Astrocyte (in vitro differentiated cells and primary cell): Measurements from ENCODE around the gene CCDC14.

ENCODE experiments used
- EZH2 ChIP-seq: IDR thresholded peaks from 2 replicates; pipeline ENCODE4 v1.6.1; 2012; ENCODE audit warnings: mild to moderate bottlenecking, low read length, inconsistent platforms; ENCODE audit not compliant: insufficient read depth
- TF ChIP-seq, protein P1 (sequence below): IDR thresholded peaks from 2 replicates; pipeline ENCODE4 v1.5.1; 2011; ENCODE audit warnings: low read depth, mild to moderate bottlenecking, inconsistent platforms, low read length, moderate library complexity; ENCODE audit not compliant: insufficient read depth

DNA sequence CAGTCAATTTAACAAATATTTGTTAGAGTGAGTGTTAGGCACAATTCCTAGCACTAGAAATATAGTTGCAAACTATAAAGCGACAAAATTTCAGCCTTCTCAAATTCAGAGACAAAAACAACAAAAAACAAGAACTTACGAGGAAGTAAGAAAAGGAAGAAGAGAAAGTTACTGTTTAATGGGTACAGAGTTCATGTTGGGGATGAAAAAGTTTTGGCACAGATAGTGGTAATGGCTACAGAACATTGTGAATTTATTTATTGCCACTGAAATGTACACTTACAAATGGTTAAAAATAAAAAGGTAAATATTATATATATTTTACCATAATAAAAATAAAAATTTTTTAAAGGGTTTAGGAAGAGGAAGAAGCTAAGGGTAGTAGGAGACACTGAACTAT, 21.3 kb downstream of the CCDC14 start:
- TF ChIP-seq, protein P1, sequence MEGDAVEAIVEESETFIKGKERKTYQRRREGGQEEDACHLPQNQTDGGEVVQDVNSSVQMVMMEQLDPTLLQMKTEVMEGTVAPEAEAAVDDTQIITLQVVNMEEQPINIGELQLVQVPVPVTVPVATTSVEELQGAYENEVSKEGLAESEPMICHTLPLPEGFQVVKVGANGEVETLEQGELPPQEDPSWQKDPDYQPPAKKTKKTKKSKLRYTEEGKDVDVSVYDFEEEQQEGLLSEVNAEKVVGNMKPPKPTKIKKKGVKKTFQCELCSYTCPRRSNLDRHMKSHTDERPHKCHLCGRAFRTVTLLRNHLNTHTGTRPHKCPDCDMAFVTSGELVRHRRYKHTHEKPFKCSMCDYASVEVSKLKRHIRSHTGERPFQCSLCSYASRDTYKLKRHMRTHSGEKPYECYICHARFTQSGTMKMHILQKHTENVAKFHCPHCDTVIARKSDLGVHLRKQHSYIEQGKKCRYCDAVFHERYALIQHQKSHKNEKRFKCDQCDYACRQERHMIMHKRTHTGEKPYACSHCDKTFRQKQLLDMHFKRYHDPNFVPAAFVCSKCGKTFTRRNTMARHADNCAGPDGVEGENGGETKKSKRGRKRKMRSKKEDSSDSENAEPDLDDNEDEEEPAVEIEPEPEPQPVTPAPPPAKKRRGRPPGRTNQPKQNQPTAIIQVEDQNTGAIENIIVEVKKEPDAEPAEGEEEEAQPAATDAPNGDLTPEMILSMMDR: no peak
- no peak for TF ChIP-seq EZH2
